ENCODE results near the gene MAD1L1. TPM values are rescaled to one million over a fixed set of nuclear protein-coding genes. Genes with fewer than 3 reads are reported as not detected.

MAD1L1 gene
- total RNA-seq, 4 donors from 2014 or later, result 8.0 to 52.7 (median 26.7) TPM

GRCh38 chr7:2041496-2042367 lies 191.0 kb downstream of the MAD1L1 start:
- H3K9me3 ChIP-seq, result no peaks in the 10 kb centered on the region
- intact Hi-C loops (cut with DNase I; ENCODE audit: low total_unique reads) (no loop called here), in situ Hi-C loops (cut with MboI; ENCODE audit: low pct_ligation_motif_present in 1 of 4, low pct_unique_long_range_greater_than_20kb in 1 of 4, low sequenced_read_pairs in 3 of 4) (no loop called here)
- H3K36me3 ChIP-seq, result peaks cover 0 to 4% (median 0%) of the 10 kb centered on the region in 4 donors
- peaks cover 0 to 17% (median 6%) of the 10 kb centered on the region in 4 donors for H3K4me1 ChIP-seq
- TF ChIP-seq EP300 (IDR thresholded peaks at IDR 0.05; ENCODE audit: low read depth) (no peak), POLR2AphosphoS5 (IDR thresholded peaks at IDR 0.05) (no peak)
- H3K27me3 ChIP-seq, result no peaks in the 10 kb centered on the region
- DNase-seq, result no peak
- 96% methylated on average over 25 of the region's 26 CpGs; no CpG with 5 or more reads in 1 of the 2 donors for WGBS, 2 donors (ENCODE audit: low coverage in 1 of 2)
- no peak overlapping the region for H3K27ac ChIP-seq
- no peak overlapping the region for H3K4me3 ChIP-seq

DNA sequence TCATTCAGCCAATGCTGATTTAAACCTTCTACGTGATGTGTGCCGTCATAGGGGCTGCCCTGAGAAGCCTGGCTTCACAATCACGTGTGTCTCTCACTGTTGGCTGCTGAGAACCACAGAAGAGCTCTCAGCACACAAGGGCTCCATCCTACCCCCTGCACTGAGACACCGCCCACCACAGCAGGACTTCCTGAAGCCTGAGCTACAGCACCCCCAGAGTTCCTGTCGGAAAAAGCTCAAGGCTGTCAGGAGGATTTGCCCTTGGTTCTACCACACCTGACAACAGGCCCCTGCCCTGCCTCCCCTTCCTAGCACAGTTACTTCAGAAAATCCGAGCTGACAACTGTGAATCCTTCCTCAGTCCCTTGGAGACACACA lies 191.9 kb downstream of the MAD1L1 start:
- TF ChIP-seq CTCF (IDR thresholded peaks at IDR 0.05) (no peak), POLR2AphosphoS5 (IDR thresholded peaks at IDR 0.05) (no peak)
- DNase-seq, result no peak
- WGBS, 2 donors (ENCODE audit: low coverage in 1 of 2), result 91% methylated on average over 6 of the region's 6 CpGs; no CpG with 5 or more reads in 1 of the 2 donors
- Histone ChIP-seq H3K36me3 (peaks cover 0 to 4% (median 0%) of the 10 kb centered on the region in 4 donors), H3K4me1 (peaks cover 0 to 15% (median 4%) of the 10 kb centered on the region in 4 donors), H3K27ac (no peak overlapping the region), H3K27me3 (no peaks in the 10 kb centered on the region), H3K9me3 (no peaks in the 10 kb centered on the region), H3K4me3 (no peak overlapping the region)
- intact Hi-C loops (cut with DNase I; ENCODE audit: low total_unique reads) (no loop called here), in situ Hi-C loops (cut with MboI; ENCODE audit: low pct_ligation_motif_present in 1 of 4, low pct_unique_long_range_greater_than_20kb in 1 of 4, low sequenced_read_pairs in 3 of 4) (no loop called here)

DNA sequence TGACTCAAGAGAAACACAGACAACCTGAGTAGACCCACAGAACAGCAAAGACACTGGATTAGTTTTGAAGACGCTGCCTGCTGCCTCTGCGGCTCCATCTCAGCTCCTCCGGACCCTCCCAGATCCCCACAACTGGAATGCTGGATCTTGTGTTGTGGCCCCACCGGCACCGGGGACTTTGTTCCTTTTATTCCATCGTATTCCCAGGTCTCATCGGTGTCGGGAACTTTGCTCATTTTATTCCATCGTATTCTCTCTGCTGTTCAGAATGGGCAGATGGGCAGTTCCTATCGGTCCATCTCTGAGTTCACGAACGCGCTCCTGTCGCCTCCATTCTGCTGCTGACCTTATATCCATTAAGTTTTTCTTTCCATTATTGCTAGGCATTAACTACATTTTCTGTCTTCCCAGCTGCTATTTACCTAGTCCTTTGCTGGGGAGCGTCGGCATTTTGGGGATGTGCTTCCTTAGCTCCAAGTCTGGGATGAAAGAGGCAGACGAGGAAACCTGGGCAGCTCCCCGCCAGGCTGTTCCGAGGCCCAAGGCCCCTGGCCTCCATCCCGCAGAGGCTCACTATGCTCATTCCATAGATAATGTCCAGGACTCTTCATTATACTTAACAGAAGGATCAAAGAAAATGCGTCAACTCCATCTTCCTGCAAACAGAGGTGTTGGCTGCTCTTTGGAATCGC lies 192.4 kb downstream of the MAD1L1 start:
- Histone ChIP-seq H3K36me3 (peaks cover 0 to 4% (median 0%) of the 10 kb centered on the region in 4 donors), H3K27me3 (no peaks in the 10 kb centered on the region), H3K9me3 (no peaks in the 10 kb centered on the region), H3K4me1 (peaks cover 0 to 15% (median 4%) of the 10 kb centered on the region in 4 donors), H3K27ac (no peak overlapping the region), H3K4me3 (no peak overlapping the region)
- WGBS, 2 donors (ENCODE audit: low coverage in 1 of 2), result 95 to 100% methylated on average over 6 to 22 of the region's 22 CpGs
- intact Hi-C loops (cut with DNase I; ENCODE audit: low total_unique reads), result no loop called here
- no peak for DNase-seq
- TF ChIP-seq EP300 (IDR thresholded peaks at IDR 0.05; ENCODE audit: low read depth) (no peak), POLR2A (IDR thresholded peaks at IDR 0.05) (no peak)
- in situ Hi-C loops (cut with MboI; ENCODE audit: low pct_ligation_motif_present in 1 of 4, low pct_unique_long_range_greater_than_20kb in 1 of 4, low sequenced_read_pairs in 3 of 4), result no loop called here

DNA sequence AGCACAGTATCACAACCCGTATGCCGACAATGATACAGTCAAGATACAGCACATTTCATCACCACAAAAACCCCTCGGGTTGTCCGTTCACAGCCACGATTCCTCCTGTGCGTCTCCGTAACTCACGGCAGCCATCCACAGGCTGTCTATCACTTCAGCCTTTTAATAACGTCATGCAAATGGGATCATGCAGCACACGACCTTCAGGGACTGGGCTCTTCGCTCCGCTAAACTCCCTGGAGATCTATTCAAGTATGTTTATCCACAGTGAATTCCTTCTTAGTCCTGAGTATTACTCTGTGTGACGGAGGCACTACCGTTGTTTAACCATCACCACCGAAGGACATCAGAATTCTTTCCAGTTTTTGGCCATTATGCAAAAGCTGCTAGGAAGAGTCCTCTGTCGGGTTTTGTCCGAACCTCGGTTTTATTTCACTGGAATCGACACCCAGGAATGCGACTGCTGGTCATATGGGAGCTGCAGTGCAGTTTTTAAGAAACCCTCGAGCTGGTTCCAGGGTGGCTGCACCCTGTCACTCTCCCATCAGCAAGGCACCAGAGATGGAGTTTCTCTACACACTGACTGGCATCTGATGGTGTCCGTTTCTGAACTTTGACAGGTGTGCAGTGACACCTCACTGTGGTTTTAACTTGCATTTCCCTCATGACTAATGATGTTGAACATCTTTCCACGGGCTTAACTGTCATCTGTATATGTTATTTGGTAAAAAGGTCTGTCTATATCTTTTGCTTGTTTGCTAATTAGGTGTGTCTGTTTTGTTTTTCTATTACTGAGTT lies 193.6 kb downstream of the MAD1L1 start:
- 68% methylated on average over 23 of the region's 23 CpGs; no CpG with 5 or more reads in 1 of the 2 donors for WGBS, 2 donors (ENCODE audit: low coverage in 1 of 2)
- Histone ChIP-seq H3K27me3 (no peaks in the 10 kb centered on the region), H3K36me3 (peaks cover 0 to 4% (median 0%) of the 10 kb centered on the region in 4 donors), H3K4me1 (peaks cover 0 to 15% (median 4%) of the 10 kb centered on the region in 4 donors), H3K27ac (no peak overlapping the region), H3K9me3 (no peaks in the 10 kb centered on the region), H3K4me3 (no peak overlapping the region)
- DNase-seq, result no peak
- no peak for TF ChIP-seq POLR2AphosphoS5 (IDR thresholded peaks at IDR 0.05)
- TF ChIP-seq EP300 (IDR thresholded peaks at IDR 0.05; ENCODE audit: low read depth), result no peak
- TF ChIP-seq POLR2A (IDR thresholded peaks at IDR 0.05), result no peak
- no peak for TF ChIP-seq CTCF (IDR thresholded peaks at IDR 0.05)
- intact Hi-C loops (cut with DNase I; ENCODE audit: low total_unique reads), result no loop called here
- in situ Hi-C loops (cut with MboI; ENCODE audit: low pct_ligation_motif_present in 1 of 4, low pct_unique_long_range_greater_than_20kb in 1 of 4, low sequenced_read_pairs in 3 of 4), result no loop called here
